GM19043 (cell line): Measurements from ENCODE around the gene ZFAND2A.

ENCODE experiments used
- ATAC-seq: cut with Tn5 transposase; IDR thresholded peaks from one replicate; pipeline ENCODE4 v1.9.1; 2021; ENCODE audit warnings: low read depth; ENCODE audit not compliant: unreplicated experiment

Gene ZFAND2A

GRCh38 chr7:1111156-1111555, 48.8 kb downstream of the ZFAND2A start:
- no peak for ATAC-seq

GRCh38 chr7:1110358-1110757, 49.6 kb downstream of the ZFAND2A start:
- ATAC-seq, result no peak

DNA sequence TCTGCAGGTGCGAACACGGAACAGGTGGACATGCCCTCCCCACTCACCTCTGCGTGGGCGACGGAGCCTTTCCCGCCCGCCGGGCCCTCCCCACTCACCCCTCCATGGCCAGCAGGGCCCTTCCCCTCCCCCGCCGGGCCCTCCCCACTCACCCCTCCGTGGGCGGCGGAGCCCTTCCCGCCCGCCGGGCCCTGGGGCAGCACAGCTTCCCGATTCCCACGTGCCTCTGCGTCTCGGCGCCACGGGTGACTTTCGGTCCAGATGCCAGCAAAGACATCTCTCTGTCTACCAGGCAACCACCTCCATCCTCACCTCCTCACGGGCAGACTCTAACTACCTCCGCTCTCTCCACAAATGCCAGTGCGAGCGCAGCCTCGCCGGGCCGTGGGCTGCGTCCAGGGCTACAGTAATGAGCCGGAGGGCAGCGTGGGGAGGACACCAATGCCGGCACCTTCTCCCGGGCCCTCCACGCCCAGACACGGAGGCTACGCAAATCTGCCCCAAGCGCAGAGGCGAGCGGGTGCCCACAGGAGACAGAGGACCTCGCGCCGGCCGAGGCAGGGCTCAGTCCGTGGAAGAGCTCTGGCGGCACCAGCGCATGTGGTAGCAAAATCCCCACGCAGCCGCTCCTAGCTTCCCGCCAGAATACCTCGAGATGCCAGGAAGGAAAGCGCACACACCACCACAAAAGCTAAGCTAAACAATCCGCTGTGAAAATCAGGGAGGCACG, 50.2 kb downstream of the ZFAND2A start:
- no peak for ATAC-seq

DNA sequence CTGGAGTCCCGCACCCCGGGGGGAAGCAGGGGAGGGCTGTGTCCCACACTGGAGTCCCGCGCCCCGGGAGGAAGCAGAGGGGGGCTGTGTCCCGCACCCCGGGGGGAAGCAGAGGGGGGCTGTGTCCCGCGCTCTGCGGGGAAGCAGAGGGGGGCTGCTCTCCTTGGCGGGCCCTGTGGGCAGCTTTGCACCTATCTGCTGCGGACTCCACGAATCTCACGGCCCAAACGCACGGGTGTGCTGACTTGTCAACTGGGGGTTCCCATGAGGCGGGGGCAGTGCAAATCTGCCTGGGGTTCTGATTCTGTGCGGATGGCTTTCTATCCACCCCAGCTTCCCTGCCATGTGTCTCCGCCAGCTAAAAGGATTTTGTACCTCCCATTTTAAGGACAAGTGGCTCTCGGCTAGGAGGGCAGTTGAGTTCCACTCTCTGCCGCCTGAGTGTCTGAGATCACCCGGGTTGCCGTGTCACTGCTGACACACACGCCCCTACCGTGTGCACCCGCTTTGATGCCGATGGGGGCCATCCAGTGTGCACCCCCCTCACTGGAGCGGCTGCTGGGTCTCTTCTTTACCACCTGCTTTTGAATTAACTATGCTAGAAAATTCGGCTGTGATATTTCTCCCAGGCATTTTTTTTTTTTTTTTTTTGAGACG, 51.6 kb downstream of the ZFAND2A start:
- no peak for ATAC-seq

DNA sequence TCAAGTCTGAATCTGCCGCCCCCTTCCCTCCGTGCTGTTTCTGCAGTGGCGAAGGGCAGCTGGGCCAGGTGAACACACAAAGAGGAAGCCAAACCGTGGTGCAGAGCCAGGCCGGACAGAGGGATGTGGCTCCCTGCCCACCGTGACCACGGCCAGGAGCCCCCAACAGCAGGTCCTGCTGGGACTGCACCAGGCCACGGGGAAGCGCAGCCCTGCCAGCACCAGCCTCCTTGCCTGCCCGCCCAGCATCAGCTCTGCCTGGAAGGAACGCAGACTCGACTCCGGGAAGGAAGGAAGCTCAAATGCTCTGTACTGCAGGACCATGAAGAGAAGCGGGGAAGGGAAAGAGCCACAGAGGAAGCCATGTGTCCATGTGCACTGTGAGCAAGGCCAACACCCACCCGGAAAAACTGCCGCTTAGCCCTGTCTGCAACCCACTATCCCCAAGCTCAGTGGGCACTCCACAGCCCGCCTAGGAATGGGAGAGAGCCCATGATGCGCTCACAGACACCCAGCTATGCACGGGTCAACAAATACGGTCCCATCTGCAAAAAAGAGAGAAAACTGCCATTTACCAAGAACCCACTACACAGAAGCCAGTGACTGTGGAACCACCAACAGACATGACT, 53.1 kb downstream of the ZFAND2A start:
- ATAC-seq, result no peak

GRCh38 chr7:1106063-1106792, 53.8 kb downstream of the ZFAND2A start:
- no peak for ATAC-seq

DNA sequence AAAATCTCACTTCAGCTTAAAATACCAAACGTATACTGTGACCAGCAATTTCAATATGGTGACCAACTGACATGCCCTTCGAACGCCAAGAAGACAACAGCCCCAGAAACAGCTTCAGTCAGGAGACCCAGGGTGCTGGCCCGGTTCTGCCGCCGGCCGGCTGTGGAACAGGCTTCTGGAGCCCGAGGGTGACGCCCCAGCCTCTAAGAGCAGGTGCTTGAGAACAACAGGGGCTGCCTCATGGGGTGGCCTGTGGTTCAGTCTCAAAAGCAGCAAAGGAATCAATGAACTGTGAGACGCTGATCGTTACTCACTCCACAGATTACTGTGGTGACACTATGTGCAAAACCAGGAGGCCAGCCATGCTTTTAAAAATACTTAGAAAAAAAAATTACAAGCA, 54.8 kb downstream of the ZFAND2A start:
- peak; percentile 56 for ATAC-seq

GRCh38 chr7:1104516-1105179, 55.3 kb downstream of the ZFAND2A start:
- ATAC-seq, result no peak

DNA sequence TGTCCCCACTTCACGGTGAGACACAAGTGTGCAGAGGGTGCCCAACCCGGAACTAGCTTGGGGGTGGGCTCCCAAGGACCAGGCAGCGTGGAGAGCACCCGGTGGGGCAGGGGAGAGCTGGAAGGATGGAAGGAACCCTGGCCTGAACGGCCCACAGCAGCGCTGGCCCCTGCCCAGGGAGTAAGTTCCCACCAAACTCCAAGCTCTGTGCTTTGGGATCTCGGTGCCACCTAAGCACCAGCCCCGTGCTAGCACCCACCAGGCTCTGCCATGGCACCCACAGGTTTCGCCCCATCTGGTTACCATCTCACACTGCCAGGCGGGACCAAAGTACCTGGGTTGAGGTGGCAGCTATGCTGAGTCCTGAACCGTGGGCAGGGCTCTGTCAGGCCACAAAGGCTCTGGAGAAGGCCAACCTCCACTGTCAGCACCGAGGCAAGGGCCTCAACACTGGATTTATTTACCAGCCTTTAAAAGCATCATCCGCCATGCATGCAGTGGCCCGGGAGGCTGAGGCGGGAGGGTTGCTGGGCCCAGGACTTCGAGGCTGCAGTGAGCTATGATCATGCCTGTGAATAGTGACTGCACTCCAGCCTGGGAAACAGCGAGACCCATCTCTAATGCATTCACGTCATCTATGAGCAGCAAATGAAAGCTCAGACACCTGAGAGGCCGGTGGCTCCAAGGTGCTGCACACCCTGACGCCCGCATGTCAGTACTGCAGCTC, 56.0 kb downstream of the ZFAND2A start:
- no peak for ATAC-seq

DNA sequence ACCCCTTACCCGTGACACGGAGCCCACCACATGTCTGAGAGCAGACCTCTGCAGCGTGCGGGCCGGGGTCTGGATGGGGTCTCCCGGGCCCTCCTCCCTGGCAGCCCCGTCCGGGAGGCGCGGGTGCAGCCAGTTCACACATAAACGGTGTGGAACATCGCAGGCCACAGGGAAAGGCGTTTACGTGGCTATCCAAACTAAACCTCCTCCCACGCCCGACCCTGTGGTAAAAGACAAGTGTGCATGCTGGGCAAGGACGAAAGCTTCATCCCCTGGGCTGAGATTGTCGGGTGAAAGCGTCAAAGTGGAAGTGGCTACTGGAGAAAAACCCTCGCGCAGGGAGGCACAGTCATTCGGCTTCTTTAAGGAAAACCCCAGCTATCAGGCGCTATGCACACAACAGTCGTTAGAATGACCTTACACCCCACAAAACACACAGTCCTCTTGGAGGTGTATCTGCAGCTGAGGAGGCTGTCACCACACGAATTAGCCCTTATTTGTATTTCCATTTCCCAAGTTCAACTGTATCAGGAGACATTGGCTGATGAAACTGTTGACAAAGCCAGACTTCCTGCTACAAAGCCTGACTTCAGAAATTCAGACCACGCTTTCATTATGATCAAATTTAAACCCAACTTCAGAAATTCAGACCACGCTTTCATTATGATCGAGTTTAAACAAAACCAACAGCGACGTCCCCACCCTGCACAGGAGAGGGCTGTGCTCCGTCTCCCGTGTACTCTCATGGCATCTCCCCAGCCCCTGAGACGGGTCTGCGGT, 56.8 kb downstream of the ZFAND2A start:
- no peak for ATAC-seq
